Measurements from ENCODE around the gene CLEC3B. TPM values are rescaled to one million over a fixed set of nuclear protein-coding genes. Genes with fewer than 3 reads are reported as not detected.

Gene CLEC3B
- total and polyA plus RNA-seq, 12 donors, result 34.8 to 355 (median 59.4) TPM

GRCh38 chr3:45000823-45001222 is 25.3 kb upstream of the CLEC3B start:
- peaks cover 0 to 8% (median 0%) of the 10 kb centered on the region in 11 donors for H3K9me3 ChIP-seq
- peaks cover 8 to 50% (median 27%) of the 10 kb centered on the region in 9 donors for H3K4me1 ChIP-seq
- no peak overlapping the region for H3K27ac ChIP-seq
- intact Hi-C loops (cut with DNase I), result no loop called here
- WGBS, 2 donors, result 94 to 97% methylated on average over 4 of the region's 4 CpGs
- DNase-seq, result no peak
- no peaks in the 10 kb centered on the region for H3K27me3 ChIP-seq
- no peak for TF ChIP-seq CTCF (IDR thresholded peaks at IDR 0.05)
- H3K36me3 ChIP-seq, result peaks cover 0 to 92% (median 19%) of the 10 kb centered on the region in 9 donors
- no peak for ATAC-seq
- no peak overlapping the region for H3K4me3 ChIP-seq

DNA sequence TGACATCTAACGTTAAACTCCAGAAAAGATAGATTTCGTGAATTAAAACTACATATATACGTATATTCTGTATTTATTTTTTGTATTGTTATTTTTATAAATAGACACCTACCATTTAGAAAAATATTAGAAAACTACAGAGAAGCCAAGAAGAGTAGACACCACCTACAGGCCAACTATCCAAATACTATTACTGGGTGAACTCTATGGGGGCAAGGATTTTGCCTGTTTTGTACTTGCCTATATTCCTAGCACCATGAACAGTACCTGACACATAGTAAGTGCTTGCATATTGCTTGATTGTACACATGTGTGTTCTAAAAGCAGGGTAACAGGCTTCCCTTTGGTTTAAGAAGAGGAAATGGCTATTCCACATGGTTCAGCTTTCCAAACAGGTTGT is 24.4 kb upstream of the CLEC3B start:
- DNase-seq (no peak), ATAC-seq (peak in 2 of 8 donors; percentile 18 to 23)
- Histone ChIP-seq H3K4me1 (peaks cover 6 to 44% (median 21%) of the 10 kb centered on the region in 9 donors), H3K36me3 (peaks cover 0 to 87% (median 19%) of the 10 kb centered on the region in 9 donors), H3K9me3 (peaks cover 0 to 8% (median 0%) of the 10 kb centered on the region in 11 donors), H3K4me3 (no peak overlapping the region), H3K27ac (peak overlapping the region in 4 of 10 donors; percentile 49 to 83 (median 64)), H3K27me3 (no peaks in the 10 kb centered on the region)
- intact Hi-C loops (cut with DNase I), result no loop called here
- 95 to 97% methylated on average over 3 of the region's 3 CpGs for WGBS, 2 donors
- TF ChIP-seq CTCF (IDR thresholded peaks at IDR 0.05), result peak in 1 of 9 donors; percentile 13

DNA sequence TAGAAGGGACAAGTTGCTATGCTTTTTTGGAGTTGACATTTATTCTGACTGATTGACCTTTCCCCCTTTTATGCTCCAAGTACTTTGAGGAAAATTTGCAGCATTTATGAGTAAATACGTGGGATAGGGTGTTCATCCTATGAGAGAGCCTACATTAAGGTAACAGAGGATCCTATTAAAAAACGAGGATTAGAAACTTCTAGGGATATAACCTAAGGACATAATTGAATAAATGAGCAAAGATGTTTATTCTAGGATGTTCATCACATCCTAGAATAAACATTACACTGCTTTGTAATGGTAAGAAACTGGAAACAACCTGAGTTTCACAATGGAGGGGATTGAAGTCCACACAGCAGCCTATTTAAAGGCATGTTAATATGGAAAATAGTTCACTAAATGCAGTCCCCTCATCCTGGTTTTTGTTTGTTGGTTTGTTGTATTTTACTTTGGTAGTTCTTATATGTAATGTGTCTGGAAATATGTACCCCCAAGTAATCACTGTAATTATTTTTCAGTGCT is 23.9 kb upstream of the CLEC3B start:
- TF ChIP-seq CTCF (IDR thresholded peaks at IDR 0.05), result no peak
- ATAC-seq (no peak), DNase-seq (no peak)
- intact Hi-C loops (cut with DNase I), result no loop called here
- 69 to 77% methylated on average over 2 of the region's 2 CpGs for WGBS, 2 donors
- Histone ChIP-seq H3K36me3 (peaks cover 0 to 87% (median 19%) of the 10 kb centered on the region in 9 donors), H3K9me3 (peaks cover 0 to 8% (median 0%) of the 10 kb centered on the region in 11 donors), H3K27me3 (no peaks in the 10 kb centered on the region), H3K4me1 (peaks cover 6 to 44% (median 21%) of the 10 kb centered on the region in 9 donors), H3K4me3 (no peak overlapping the region), H3K27ac (peak overlapping the region in 6 of 10 donors; percentile 49 to 83 (median 56))

GRCh38 chr3:45002720-45003119 is 23.4 kb upstream of the CLEC3B start:
- Histone ChIP-seq H3K4me3 (no peak overlapping the region), H3K4me1 (peaks cover 6 to 45% (median 21%) of the 10 kb centered on the region in 9 donors), H3K9me3 (peaks cover 0 to 8% (median 0%) of the 10 kb centered on the region in 11 donors), H3K27me3 (no peaks in the 10 kb centered on the region), H3K27ac (peak overlapping the region; percentile 2 to 83 (median 52)), H3K36me3 (peaks cover 0 to 87% (median 23%) of the 10 kb centered on the region in 9 donors)
- no peak for TF ChIP-seq CTCF (IDR thresholded peaks at IDR 0.05)
- intact Hi-C loops (cut with DNase I), result no loop called here
- no peak for DNase-seq
- 53 to 71% methylated on average over 3 of the region's 3 CpGs for WGBS, 2 donors
- peak in 7 of 8 donors; percentile 34 to 68 (median 58) for ATAC-seq

Measured in heart right ventricle (tissue), 16 donors.